ENCODE measurements around the gene TMEM170B. TPM values are rescaled to one million over a fixed set of nuclear protein-coding genes. Genes with fewer than 3 reads are reported as not detected.

The TMEM170B gene
- total RNA-seq, 1 donor from 2014 or later = 3.9 TPM

DNA sequence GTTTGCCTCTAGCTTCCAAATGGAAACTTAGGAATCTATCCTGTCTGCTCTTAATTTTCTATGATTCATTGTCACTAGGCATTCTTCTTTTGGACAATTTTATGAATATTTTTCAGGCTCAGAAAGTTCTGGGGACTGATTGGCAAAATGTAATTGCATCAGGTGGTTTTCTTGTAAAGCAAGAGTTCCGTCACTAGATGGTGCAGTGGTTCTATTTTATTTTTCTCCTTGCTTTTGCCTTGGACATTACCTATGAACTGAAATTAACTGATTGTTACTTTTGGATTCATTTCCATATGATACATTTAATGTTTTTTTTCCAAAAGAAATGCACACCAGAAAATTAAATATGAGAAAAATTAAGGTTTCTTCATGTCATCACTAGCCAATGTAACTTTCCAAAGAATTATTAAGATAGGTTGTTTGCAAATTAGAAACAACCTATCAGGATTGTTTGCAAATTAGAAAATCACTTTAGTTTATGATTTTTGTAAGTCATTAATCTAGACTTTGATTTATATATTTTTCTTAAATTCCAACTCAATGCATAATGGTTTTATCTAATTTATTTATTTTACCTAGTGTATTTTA lies 48.0 kb downstream of the TMEM170B start:
- H3K4me1 Mint-ChIP-seq (ENCODE audit: low read depth) = peaks cover 54% of the 10 kb centered on the region
- H3K27me3 Mint-ChIP-seq (ENCODE audit: low read depth) = no peaks in the 10 kb centered on the region
- TF ChIP-seq, protein P1, sequence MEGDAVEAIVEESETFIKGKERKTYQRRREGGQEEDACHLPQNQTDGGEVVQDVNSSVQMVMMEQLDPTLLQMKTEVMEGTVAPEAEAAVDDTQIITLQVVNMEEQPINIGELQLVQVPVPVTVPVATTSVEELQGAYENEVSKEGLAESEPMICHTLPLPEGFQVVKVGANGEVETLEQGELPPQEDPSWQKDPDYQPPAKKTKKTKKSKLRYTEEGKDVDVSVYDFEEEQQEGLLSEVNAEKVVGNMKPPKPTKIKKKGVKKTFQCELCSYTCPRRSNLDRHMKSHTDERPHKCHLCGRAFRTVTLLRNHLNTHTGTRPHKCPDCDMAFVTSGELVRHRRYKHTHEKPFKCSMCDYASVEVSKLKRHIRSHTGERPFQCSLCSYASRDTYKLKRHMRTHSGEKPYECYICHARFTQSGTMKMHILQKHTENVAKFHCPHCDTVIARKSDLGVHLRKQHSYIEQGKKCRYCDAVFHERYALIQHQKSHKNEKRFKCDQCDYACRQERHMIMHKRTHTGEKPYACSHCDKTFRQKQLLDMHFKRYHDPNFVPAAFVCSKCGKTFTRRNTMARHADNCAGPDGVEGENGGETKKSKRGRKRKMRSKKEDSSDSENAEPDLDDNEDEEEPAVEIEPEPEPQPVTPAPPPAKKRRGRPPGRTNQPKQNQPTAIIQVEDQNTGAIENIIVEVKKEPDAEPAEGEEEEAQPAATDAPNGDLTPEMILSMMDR (IDR thresholded peaks at IDR 0.05) = peak; percentile 93
- no peak for DNase-seq (ENCODE audit: low spot score)
- no peaks in the 10 kb centered on the region for H3K36me3 Mint-ChIP-seq (ENCODE audit: low read depth)
- no peak overlapping the region for H3K27ac Mint-ChIP-seq (ENCODE audit: unreplicated experiment)
- no peak overlapping the region for H3K4me3 Mint-ChIP-seq (ENCODE audit: unreplicated experiment)
- no peaks in the 10 kb centered on the region for H3K9me3 Mint-ChIP-seq (ENCODE audit: low read depth)

- no peaks in the 10 kb centered on the region for H3K27me3 Mint-ChIP-seq (ENCODE audit: low read depth)
- DNase-seq (ENCODE audit: low spot score) = no peak
- H3K4me1 Mint-ChIP-seq (ENCODE audit: low read depth) = peaks cover 57% of the 10 kb centered on the region
- TF ChIP-seq, protein P1 (IDR thresholded peaks at IDR 0.05) = no peak
- no peak overlapping the region for H3K4me3 Mint-ChIP-seq (ENCODE audit: unreplicated experiment)
- H3K36me3 Mint-ChIP-seq (ENCODE audit: low read depth) = no peaks in the 10 kb centered on the region
- H3K27ac Mint-ChIP-seq (ENCODE audit: unreplicated experiment) = peak overlapping the region; percentile 91
- no peaks in the 10 kb centered on the region for H3K9me3 Mint-ChIP-seq (ENCODE audit: low read depth)
These were observed 48.6 kb downstream of the TMEM170B start for GRCh38 chr6:11586117-11586516.

- DNase-seq (ENCODE audit: low spot score) = no peak
- Mint-ChIP-seq H3K27me3 (ENCODE audit: low read depth) (no peaks in the 10 kb centered on the region), H3K9me3 (ENCODE audit: low read depth) (no peaks in the 10 kb centered on the region), H3K4me3 (ENCODE audit: unreplicated experiment) (no peak overlapping the region), H3K4me1 (ENCODE audit: low read depth) (peaks cover 58% of the 10 kb centered on the region), H3K27ac (ENCODE audit: unreplicated experiment) (peak overlapping the region; percentile 91), H3K36me3 (ENCODE audit: low read depth) (no peaks in the 10 kb centered on the region)
- TF ChIP-seq, protein P1 (IDR thresholded peaks at IDR 0.05) = no peak
These were observed 49.0 kb downstream of the TMEM170B start for GRCh38 chr6:11586536-11586935.

DNA sequence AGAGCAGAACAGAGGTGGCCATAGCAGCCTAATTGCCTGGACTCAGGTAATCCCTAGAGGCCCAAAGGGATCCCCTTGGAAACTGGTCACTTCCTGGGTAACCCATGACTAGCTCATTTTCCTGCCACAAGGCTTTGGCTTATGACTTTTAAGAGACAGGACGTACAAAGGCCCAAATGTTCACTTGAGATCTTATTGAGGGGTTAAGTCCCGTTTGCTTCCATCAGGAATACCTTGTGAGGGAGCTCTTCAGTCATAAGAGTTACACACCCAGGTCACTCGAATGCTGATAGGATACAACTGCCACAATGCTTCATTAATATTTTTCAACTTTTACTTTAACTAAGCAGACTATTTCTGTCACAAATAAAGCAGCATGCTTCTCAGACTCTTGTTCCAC lies 51.7 kb downstream of the TMEM170B start:
- peak overlapping the region; percentile 81 for H3K27ac Mint-ChIP-seq (ENCODE audit: unreplicated experiment)
- TF ChIP-seq, protein P1 (IDR thresholded peaks at IDR 0.05) = peak; percentile 53
- no peaks in the 10 kb centered on the region for H3K9me3 Mint-ChIP-seq (ENCODE audit: low read depth)
- no peaks in the 10 kb centered on the region for H3K36me3 Mint-ChIP-seq (ENCODE audit: low read depth)
- H3K27me3 Mint-ChIP-seq (ENCODE audit: low read depth) = no peaks in the 10 kb centered on the region
- H3K4me3 Mint-ChIP-seq (ENCODE audit: unreplicated experiment) = no peak overlapping the region
- H3K4me1 Mint-ChIP-seq (ENCODE audit: low read depth) = peaks cover 69% of the 10 kb centered on the region
- no peak for DNase-seq (ENCODE audit: low spot score)

DNA sequence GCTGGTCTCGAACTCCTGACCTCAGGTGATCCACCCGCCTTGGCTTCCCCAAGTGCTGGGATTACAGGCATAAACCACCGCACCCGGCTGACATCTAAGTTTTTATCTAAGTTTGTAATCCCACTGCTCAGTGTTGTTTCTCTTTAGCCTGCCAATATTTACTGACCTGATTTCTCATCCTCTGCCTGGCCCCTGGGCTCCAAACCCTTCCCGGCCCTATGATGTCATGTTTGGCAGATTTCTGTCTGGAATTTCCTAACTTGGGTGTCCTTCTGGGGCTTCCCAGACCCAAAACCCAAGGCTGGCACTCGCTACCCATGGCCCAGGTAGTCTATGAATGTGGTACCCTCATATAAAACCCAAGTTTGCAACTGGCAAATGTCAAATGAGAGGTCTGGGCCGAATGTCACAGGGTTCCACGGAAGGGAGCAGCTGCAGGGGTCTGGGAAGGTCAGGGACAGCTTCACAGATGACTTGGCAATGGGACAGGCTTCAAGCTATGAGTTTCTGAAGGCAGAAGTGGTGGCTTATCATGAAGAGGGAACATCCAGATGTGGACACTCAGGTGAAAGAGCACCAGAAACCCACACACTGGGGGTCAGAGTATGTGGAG lies 54.9 kb downstream of the TMEM170B start:
- TF ChIP-seq, protein P1 (IDR thresholded peaks at IDR 0.05) = no peak
- H3K27ac Mint-ChIP-seq (ENCODE audit: unreplicated experiment) = peak overlapping the region; percentile 65
- no peaks in the 10 kb centered on the region for H3K36me3 Mint-ChIP-seq (ENCODE audit: low read depth)
- H3K4me1 Mint-ChIP-seq (ENCODE audit: low read depth) = peaks cover 42% of the 10 kb centered on the region
- H3K4me3 Mint-ChIP-seq (ENCODE audit: unreplicated experiment) = no peak overlapping the region
- DNase-seq (ENCODE audit: low spot score) = no peak
- no peaks in the 10 kb centered on the region for H3K9me3 Mint-ChIP-seq (ENCODE audit: low read depth)
- H3K27me3 Mint-ChIP-seq (ENCODE audit: low read depth) = no peaks in the 10 kb centered on the region
